Measurements from ENCODE around the gene RPTOR.
"Not testable (repeated sequence)": the region's sequence is repeated elsewhere in the genome, so short reads cannot be mapped to it uniquely, and the experiment has no call there.

The RPTOR gene

GRCh38 chr17:80696964-80697363, 152.3 kb downstream of the RPTOR start:
- DNase-seq (ENCODE audit: low spot score), result no peak
- no peak for TF ChIP-seq CTCF (IDR thresholded peaks at IDR 0.05; ENCODE audit: extremely low read depth, missing control alignments)

- DNase-seq (ENCODE audit: low spot score), result no peak
- no peak for TF ChIP-seq CTCF (IDR thresholded peaks at IDR 0.05; ENCODE audit: extremely low read depth, missing control alignments)
Observed at GRCh38 chr17:80698297-80698696, 153.7 kb downstream of the RPTOR start.

DNA sequence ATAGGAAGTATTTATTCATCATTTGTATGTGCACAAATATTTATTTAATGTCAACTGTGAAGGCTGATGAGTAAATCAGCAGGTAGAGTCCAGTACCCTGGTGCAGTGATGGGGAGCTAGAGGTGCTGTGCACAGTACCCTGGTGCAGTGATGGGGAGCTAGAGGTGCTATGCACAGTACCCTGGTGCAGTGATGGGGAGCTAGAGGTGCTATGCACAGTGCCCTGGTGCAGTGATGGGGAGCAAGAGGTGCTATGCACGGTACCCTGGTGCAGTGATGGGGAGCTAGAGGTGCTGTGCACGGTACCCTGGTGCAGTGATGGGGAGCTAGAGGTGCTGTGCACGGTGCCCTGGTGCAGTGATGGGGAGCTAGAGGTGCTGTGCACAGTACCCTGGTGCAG, 154.6 kb downstream of the RPTOR start:
- not testable (repeated sequence) for DNase-seq (ENCODE audit: low spot score)

DNA sequence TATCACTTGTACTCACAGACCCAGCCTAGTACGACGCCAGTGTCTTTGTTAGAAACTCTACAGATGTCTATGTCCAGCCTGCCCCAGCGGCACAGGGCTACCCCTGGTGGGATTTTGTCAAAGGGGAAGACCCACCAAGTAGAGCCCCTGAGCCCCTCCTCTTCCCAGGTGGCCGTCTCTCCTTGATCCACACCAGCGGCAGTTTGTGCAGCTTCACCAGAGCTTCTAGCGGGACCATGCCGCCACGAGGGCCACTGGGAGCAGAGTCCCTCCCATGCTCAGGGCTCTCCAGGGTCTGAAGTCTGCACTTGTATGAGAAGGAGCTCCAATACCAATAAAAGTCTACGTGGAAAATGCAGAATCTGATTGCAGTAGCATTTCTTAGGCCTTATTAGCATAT, 157.1 kb downstream of the RPTOR start:
- no peak for DNase-seq (ENCODE audit: low spot score)
- TF ChIP-seq CTCF (IDR thresholded peaks at IDR 0.05; ENCODE audit: extremely low read depth, missing control alignments), result no peak

GRCh38 chr17:80702315-80703141, 157.9 kb downstream of the RPTOR start:
- no peak for DNase-seq (ENCODE audit: low spot score)
- TF ChIP-seq CTCF (IDR thresholded peaks at IDR 0.05; ENCODE audit: extremely low read depth, missing control alignments), result no peak

GRCh38 chr17:80703142-80703478, 158.5 kb downstream of the RPTOR start:
- TF ChIP-seq CTCF (IDR thresholded peaks at IDR 0.05; ENCODE audit: extremely low read depth, missing control alignments), result no peak
- no peak for DNase-seq (ENCODE audit: low spot score)

DNA sequence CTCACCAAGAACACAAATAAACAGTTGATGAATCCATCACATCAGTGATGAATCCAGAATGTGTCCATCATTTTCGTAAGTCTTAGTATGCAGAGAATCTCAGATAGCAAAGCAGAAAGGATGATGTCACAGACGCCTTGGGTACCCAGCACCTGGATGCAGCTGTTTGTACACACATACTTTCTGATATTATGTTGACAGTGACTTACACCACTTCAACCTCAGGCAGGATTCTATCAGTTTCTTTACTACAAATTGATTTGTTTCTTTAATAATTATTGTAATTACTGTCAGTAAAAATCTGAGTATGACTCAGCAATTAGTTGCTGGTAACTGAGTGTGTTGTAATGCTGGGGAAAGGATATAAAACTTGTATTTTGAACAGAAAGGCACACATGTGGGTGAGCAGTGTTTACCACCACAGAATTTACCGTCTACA, 159.8 kb downstream of the RPTOR start:
- no peak for TF ChIP-seq CTCF (IDR thresholded peaks at IDR 0.05; ENCODE audit: extremely low read depth, missing control alignments)
- DNase-seq (ENCODE audit: low spot score), result no peak

DNA sequence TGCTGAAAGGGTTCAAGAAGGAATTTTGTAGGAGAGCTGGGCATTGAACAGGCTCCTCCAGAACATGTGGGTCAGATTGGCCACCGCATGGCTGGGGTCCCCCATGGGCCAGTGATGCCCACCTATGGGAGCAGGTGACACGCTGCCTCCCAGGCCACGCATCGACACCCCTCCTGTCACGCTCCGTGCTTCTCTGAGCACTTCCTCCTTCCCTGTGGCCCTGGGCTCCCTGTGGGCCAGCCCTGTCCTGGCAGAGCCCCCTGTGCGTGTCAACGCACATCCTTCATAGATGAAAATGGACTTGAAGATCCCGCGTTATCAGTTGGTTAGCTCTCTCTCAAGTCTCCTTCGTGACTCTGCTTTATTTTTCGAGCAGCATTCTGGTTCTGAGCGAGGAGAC, 160.3 kb downstream of the RPTOR start:
- TF ChIP-seq CTCF (IDR thresholded peaks at IDR 0.05; ENCODE audit: extremely low read depth, missing control alignments), result no peak
- no peak for DNase-seq (ENCODE audit: low spot score)

Data from GM20000 (cell line).